OCI-LY1 (cell line): ENCODE results near the gene PARD3.

Experiments used
- CTCF ChIP-seq: fragments of 200-600 bp; sonication (generic), shearing (Covaris generic); IDR thresholded peaks from 2 replicates; pipeline ENCODE4 v1.5.1; 2017; ENCODE audit warnings: mild to moderate bottlenecking, antibody characterized with exemption, low read length, moderate library complexity, mixed read lengths
- EZH2 ChIP-seq: fragments of 200-600 bp; sonication (generic), shearing (Covaris generic); IDR thresholded peaks from 2 replicates; pipeline ENCODE4 v1.8.0; 2017; ENCODE audit warnings: borderline replicate concordance, mixed run types, mild to moderate bottlenecking, antibody characterized with exemption, low read length, moderate library complexity, mixed read lengths

- TF ChIP-seq CTCF (no peak), EZH2 (no peak)
Observed at GRCh38 chr10:34716958-34717357, 98.1 kb downstream of the PARD3 start.
